GM19351 (cell line): ENCODE data around the gene GRHL3.

Experiments used
- ATAC-seq: cut with Tn5 transposase; IDR thresholded peaks from one replicate; pipeline ENCODE4 v1.9.1; 2021; ENCODE audit warnings: mild to moderate bottlenecking, moderate library complexity; ENCODE audit not compliant: unreplicated experiment

Gene GRHL3

DNA sequence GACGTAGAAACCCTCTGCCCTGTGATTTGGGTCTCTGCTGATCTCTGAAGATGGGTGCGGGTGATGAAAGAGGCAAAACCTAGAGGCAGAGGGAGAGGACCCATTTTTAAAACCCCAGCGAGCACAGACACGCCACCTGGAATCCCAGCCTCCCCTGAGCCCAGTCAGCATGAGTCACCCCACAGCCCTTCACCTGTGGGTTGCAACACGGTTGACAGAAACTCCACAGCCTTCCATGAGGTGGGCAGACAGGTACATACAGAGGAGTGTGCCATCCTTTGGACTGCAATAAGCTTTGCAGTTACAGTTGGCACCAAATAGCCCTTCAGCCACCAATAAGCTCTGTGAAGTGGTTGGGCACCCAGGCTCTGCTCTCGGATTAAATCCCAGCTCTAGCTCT, 2.1 kb upstream of the GRHL3 start:
- no peak for ATAC-seq

DNA sequence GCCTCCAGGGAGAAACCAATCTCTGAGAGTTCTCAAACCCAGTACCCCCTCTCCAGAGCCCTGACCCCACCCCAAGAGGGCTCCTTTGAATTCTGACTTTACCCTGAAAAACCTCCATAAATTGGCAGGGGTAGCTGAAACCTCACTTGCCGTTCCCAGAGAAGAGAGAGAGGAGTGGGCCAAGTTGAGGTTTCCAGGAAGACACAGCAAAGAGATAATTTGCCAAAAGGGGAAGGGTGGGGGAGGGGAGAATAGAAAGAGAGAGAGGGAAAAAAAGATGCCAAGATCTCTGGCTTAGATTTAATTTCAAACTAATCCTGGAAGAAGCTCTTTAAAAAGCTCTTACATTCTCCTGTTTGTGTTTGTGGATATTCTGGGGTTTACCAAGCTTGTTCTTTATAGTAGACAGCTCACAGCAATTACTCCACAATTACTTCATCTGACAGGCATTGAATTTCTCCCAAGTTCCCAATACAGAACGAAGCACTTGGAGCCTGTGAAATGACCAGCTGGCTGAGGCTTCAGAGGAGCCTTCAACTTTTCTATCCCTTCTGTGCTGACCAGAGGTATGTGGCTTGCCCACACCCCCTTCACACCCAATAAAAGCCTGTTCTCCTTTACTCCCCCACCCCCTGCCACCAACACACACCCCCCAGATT, 1.1 kb upstream of the GRHL3 start:
- ATAC-seq: no peak

DNA sequence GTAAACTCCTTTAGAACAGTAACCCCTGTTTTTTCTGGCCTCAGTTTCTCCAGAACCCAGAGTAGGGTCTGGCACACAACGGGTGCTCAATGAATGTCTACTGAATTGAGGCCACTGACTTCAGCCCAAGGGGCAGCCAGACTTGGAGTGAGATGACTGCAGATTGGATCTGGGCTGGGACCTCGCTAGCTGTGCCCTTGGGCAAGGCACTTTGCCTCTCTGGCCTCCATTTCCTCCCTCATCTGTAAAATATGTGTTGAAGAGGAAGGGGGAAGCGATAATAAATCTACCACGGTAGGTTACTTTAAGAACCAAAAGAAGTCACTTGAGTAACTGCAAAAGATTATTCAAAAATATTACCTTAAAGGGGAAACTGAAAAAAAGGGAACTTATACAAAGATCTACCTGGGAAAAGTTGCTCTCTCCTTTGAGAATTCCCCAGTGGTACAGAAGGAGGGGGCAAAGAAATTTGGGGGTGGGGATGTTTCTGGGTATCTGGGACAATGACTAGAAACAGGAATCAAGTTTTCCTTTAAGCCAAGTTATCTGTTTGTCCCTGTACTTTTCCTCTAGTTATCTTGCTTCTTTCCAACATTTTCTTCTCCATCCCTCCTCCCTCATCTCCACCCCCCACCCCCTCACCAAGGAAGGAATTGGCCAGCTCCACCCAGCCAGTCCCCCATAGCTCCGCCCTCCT, 394 bp upstream of the GRHL3 start:
- ATAC-seq: no peak

DNA sequence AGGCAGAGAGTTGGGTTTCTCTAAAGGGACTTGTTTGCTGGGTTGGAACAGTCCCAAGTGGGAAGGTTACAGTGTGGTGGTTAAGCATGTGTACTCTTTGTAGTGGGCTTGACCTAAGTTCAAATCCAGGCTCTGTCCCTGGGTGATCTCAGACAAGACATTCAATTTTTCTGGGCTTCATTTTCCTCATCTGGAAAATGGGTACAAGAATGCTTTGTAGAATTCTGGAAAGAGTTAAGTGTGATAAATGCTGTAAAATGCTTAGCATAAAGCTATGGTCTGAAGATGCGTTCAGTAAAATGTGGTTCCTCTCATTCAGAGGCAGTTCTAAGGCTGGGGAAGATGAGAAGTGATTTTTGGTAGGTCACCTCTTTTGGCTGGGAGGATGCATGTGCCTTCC, 805 bp downstream of the GRHL3 start:
- no peak for ATAC-seq

DNA sequence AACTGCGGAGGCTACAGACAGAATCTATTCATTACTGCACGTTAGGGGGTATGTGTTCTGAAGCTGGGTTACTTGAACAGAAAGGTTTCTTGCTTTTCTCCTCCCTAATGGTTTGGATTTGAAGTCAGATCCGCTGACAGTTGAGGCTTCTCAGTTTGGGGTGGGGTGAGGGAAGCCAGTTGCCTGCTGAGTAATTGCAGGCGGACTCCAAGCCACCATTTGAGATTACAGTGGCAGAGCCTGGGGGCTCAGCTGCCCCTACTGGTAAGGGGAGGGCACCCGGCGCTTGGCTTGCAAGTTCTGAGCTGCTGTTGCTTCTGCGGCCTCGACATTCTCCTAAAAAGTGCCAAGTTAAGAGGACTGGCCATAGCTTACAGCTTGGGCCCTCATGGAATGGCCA, 2.0 kb downstream of the GRHL3 start:
- no peak for ATAC-seq

DNA sequence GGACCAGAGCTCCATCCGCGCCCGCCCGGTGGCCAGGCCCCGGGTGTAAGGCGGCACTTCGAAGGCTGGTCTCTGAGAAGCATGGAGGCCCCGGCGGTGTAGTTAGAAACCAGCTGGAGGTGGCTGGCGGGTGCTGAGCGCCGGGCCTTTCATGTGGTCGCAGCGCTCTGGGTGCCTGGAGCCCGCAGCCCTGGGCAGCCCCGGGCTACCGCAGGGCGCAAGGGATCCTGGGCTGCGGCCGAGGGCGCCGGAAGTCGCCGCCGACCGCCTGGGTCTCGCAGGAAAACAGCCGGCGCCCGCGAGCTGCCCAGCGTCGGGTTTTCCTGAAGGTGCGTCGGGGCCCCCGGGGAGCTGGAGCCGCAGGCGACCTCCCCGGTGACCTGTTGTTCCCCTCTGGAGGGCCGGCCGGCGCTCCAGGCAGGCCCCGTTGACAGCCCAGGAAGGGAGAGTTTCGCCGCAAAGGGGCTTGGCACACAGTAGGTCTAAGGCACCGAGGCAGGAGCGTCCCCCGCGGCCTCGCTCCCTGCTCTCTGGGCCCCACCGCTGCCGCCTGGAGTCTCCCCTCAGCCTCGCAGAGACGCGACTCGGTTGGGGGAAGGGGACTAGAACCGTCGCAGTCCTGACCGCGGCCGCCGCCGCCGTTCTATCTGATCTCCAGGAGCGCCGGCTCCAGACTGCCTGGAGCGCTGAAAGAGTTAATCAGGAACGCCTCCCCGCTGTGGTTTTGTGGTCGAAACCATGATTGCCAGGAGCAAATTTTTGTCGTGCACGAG, 2.7 kb downstream of the GRHL3 start:
- no peak for ATAC-seq

DNA sequence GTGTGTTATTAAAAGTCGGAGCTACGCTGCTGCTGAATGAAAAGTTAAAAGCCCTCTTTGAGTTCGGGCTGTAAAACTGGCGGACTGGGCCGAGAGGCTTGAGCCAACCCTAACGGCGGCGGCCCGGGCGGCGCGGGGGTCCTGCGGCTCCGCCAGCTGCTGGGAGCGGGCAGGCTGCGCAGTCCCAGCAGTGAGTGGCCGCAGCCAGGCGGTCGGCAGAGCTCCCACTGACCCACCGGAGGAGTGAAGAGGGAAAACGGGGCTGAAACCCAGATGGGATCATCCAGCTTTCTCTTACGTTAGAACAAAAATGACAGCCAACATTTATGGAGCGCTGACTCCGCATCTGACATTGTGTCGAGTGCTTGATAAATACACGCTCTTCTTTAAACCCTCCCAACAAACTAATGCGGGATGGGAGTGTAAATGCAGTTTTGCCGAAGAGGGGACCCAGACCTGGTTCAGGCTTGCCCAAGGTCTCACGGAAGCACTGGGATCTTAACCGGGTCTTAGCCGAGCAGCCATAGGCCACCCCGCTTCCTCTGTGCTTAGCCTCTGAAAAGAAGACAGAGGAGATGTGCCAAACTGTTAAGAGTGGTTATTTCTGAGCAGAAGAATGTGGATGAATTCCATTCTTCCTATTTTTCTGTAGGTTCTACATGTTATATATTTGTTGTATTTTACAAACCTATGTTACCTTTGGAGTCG, 3.5 kb downstream of the GRHL3 start:
- ATAC-seq: no peak

DNA sequence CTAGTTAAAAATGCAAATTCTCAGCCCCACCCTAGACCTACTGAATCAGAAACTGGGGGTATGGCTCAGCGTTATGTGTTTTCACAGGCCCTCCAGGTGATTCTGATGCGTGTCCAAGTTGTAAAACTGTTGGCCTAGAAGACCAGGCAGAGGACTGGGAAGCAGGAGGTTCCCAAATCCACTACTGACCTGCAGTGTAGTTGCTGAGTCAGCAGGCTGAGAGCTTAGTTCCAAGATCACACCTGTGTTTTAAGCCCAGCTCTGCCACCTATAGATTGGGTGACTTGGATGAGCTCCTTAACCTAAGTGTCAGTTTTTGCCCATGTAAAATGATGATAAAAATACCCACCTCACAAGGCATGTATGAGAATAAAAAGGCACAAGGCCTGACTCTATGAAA, 4.1 kb downstream of the GRHL3 start:
- ATAC-seq: no peak

DNA sequence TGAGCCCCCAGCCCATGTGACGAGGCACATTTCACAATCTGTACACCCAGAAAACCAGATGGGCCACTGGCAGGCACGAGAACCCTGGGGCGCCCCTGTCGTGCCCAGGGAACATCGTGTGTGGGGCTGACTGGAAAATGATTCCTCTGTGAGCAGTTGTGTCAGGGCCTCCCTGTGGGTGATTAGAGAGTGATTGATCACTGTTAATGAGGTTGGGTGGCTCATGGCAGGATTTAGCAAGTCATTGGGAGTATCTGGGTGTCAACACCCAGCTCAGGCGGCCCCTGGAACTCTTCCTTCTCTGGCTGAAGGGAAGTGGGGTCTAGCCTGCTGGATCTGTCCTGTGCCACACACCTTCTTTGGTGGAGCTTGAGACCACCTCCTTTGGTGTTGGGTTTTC, 5.7 kb downstream of the GRHL3 start:
- ATAC-seq: no peak

DNA sequence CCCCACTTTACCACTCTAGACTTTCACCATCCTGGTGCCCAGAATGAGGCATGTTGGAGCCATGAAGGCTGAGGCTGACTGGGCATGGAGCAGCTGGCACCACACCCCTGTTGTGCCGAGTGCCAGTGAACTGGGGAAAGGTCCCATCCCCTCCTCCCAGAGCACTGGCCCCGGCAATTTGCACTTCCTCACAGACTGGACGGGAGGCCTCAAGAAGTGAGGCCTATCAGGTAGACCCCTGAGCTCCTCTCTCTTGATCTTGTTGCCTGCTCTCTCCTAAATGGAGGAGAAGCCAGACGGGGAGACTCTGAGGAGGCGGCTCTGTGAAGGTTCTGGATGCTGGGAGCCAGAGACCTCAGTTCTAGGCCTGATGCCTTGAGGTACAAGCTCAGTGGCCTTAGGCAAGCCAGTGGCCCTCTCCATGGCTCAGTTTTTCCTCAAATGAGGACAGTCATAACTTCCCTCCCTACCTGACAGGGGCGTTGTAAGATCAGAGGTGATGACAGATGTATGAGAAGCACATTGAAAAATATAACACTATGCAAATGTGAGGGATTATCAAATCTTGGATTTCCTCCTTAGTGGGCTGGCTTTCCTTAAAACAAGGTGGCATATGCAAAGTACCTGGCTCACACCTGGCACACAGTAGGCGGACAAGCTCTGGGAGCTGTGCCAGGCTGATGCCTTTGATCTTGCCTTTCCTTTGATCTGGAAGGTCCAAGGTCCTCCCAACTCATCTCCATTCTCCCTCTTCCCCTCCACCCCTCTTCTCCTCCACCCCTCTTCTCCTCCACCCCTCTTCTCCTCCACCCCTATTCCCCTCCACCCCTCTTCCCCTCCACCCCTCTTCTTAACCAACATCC, 6.7 kb downstream of the GRHL3 start:
- no peak for ATAC-seq

DNA sequence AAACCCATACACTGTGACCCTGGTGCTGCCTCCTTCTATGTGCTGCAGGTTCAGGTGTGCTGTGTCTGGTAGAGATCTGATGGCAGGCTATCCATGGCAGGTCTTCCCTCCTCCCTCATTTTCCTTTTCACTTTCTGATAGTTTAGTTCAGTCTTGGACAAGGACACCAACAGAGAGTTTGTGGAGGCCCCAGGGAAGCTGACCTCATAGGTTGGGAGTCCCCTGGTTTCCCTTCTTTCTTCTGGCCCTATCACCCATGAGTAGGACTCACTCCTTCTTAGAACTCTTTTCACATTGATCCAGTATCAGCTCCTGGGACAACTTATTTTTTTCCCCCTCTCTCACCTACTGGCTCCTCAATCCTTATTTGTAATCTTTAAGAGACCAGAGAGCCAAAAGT, 8.3 kb downstream of the GRHL3 start:
- no peak for ATAC-seq

DNA sequence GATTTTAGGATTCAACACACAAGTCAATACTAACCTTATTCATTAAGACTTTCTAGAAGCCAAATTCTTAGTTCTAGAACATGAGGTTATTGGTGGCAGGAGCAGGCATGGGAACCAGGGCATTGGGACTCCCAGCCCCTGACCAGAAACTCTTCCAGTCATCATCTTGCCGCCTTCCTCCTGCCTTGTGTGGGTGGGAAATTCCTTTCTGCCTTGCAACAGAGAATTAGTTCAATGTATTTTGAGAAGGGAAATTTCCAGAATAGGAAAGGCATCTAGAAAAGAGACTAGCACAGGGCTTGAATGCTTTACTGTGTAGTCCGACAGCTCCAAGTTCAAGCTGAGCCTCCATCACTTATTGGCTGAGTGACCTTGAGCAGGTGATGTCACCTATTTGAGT, 8.7 kb downstream of the GRHL3 start:
- no peak for ATAC-seq

DNA sequence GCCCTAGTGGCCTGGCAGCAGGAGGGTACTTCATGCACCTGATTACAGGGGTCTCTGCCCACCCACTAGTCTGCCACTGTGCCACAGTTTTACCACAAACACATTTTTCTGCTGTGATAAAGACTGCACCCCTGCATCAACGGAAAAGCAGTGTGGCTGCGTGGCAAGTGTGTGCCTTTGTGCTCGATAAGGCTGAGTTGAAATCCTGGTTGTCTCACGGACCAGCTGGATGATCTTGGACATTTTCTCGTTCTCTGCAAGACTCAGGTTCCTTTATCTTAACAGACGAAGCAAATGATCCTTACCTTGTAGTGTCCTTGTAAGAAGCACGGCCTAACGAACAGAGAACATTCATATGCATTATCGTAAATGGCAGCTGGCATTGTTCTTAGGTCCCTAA, 10.2 kb downstream of the GRHL3 start:
- no peak for ATAC-seq

DNA sequence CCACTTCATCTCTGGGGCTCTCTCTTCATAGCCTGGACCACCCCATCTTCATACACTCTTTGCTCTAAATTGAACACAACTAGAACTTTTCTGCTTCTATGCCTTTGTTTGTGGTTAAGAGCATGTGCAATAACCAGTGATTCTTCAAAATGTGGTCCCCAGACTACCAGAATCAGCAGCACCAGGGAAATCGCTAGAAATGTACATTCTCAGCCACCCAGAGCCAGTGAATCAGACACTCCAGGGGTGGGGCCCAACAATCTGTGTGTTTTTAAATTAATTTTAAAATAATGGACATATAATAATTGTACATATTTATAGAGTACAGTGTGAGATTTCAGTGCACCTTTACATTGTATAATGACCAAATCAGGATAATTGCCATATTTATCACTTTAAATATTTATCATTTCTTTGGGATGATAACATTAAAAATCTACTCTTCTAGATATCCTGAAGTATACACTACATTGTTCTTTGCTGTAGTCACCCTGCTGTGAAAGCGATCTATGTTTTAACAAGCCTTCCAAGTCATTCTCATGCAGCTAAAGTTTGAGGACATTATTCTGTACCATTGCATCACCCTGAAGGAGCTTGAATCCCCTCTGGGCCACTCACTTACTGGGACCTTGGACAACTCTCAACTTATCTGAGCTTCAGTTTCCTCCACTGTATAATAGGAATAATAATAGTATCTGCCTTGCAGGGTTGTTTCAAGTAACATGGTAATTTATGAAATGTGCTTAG, 10.8 kb downstream of the GRHL3 start:
- ATAC-seq: no peak

DNA sequence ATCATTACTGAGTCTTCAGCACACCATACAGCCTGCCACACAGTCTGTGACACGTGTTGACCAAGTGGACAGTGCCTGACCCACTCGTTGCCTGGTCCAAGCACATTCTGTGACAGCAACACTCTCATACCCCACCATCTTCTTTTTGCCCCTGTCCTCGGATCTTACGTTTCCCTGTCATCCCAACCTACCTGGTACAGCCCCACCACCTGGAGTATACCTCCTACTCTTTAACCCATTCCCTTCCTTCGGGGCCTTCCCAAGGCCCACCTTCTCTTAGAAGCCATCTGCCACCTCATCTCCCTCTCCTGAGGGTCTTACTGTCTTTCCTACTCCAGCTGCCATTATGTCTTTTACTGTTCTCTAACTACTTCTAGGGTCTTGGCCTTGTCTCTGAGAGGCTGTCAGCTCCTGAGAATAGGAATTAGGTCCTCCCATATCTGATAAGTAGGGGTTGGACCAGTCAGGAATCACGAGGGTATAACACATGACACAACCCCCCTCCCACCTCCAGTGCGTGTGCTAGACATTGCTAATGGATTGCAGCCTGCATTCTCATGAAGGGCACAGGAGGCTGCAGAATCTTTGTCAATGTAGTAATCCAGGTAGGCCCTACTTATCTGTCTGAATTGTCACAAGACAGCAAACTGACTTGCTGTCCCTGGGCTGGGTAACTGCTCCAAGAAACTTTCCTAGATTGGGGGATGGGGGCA, 13.0 kb downstream of the GRHL3 start:
- no peak for ATAC-seq

DNA sequence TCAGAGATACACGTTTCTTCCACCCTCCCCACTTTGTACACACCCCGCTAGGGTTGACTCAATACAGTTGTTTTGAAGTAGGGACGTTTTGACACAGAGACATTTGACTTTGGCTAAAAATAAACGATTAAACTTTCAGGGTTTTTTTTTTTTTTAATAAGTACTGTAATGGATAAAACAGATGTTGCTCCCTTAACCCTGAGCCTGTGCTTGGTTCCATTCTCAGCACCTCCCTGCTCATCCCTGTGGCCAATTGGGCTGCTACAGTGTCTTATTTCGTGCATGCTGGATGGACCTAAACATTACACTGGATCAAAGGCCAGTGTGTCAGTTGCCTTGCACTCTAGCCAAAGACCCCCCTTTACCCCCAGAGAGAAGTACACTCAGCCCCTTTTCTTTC, 16.9 kb downstream of the GRHL3 start:
- no peak for ATAC-seq

DNA sequence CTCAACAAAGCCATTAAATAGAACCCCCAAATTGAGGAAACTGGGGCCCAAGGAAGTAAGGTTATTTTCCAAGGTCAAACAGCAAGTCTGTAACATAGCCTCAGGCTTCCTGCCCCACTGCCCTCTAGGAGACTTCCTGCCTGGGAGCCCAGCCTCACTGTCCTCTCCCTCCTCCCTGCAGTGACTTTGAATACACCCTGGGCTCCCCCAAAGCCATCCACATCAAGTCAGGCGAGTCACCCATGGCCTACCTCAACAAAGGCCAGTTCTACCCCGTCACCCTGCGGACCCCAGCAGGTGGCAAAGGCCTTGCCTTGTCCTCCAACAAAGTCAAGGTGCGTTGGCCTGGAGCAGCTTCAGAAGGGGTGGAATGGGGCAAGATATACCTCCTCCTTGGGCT, 18.3 kb downstream of the GRHL3 start:
- no peak for ATAC-seq

DNA sequence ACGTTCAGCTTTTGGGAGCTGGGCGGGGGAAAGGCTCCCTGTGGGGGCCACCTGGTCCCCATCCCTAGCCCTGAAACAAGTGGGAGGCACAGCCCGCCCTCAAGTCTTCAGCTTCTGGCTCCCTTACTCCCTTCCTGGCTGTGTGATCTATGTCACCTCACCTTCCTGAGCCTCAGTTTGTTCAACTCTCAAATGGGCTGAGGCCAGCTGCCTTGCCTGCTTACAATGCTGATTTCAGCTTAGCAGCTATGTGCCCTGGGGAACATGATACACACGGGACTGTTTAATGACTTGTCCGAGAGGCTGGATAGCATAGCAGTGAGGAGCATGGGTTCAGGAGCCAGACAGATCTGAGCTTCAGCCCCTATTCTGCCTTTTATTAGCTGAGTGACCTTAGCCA, 19.3 kb downstream of the GRHL3 start:
- ATAC-seq: no peak

DNA sequence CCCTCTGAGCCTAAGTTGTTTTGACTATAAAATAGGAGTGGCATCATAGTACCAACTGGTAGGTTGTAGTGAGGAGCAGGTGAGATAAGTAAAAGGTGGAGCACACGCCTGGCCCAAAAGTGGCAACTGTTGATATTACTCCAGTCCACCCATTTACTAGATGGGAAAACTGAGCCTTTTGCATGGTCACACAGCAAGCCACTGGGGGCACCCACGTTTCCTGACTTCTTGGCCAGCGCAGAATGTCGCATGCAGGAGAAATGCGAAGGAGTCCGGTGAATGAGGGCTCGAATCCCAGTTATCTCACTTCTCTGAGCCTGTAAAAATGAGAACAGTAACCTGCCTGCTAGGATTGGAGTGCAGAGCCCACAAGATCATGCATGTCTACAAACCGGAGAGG, 20.8 kb downstream of the GRHL3 start:
- no peak for ATAC-seq
